NCI-H345 (cell line): ENCODE measurements around the gene GNPTAB.
A peak's percentile ranks its signal among the peaks of the same experiment; 100 is the strongest.

Experiments used
- DNase-seq: peaks from one replicate; lab custom pipeline; 2025; lab: John Stamatoyannopoulos, UW

Gene GNPTAB

DNA sequence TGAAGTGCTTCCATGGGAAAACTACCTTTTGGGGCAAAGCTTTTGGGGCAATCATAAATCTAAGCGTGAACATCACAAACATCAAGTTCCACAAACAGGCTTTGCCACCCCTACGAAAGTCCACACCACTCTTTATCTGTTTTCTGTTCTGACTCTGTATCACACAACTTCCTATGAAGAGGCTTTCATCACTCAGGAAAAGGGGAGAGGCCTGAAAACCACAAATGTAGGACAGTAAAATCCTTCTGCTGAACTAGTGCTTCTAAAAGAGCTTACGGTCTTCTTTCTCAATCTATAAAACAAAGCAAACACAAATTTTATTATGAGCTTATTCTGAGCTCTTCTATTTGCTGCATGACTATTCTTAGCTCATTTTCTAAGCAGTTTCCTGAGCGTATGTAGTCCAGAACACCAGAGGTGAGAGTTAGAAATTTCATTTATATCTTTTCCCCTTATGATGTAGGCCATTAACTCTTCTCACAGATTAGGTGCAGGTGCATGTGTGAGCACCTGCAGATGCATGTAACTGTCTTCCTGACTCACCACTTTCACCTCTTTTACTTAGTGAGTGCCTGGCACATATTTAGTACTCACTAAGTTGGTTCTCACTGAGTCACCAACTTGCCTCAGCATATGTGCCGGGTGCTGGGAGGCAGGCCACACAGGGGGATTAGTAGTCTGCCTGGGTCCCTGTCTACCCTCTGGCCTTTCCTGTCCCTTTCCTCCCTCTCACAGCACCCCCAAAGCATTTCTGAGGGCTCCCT, 58.6 kb downstream of the GNPTAB start:
- no peak for DNase-seq

GRCh38 chr12:101769865-101770264, 60.9 kb downstream of the GNPTAB start:
- no peak for DNase-seq

- no peak for DNase-seq
These were observed 62.0 kb downstream of the GNPTAB start for GRCh38 chr12:101768781-101769180.

GRCh38 chr12:101767537-101767936, 63.2 kb downstream of the GNPTAB start:
- no peak for DNase-seq

DNA sequence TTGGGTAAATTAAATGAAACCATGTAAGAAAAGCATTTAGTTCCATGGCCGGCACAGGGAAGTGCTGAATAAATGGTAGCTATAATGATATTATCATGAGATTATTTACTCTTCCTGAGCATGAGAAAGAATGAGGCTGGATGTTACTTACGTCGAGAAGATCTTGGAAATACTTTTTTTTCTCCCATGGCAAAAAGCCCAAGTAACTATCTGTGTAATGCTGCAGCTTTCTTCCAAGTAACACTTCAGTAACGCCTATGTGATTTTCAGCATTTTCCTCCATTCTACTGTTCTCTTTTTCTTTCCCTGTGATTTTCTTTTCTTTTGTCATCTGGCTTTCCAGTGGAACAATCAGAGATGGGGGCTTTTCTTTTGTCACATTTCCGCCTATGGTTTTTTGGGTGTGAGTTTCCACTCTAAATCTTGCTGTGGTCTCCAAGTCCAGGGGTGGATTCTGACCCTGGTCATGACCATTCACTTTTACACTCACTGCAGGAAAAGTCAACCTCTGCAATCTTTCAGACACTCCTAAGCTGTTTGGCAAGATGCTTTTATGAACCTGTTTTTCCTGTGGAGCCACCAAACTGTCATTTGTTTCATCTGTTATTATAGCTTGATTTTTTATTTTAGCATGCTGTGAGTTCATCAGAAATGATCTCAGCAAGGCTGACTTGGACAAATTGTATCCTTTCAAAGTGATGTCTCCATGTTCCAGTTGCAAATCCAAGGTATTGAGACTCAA, 66.5 kb downstream of the GNPTAB start:
- no peak for DNase-seq

DNA sequence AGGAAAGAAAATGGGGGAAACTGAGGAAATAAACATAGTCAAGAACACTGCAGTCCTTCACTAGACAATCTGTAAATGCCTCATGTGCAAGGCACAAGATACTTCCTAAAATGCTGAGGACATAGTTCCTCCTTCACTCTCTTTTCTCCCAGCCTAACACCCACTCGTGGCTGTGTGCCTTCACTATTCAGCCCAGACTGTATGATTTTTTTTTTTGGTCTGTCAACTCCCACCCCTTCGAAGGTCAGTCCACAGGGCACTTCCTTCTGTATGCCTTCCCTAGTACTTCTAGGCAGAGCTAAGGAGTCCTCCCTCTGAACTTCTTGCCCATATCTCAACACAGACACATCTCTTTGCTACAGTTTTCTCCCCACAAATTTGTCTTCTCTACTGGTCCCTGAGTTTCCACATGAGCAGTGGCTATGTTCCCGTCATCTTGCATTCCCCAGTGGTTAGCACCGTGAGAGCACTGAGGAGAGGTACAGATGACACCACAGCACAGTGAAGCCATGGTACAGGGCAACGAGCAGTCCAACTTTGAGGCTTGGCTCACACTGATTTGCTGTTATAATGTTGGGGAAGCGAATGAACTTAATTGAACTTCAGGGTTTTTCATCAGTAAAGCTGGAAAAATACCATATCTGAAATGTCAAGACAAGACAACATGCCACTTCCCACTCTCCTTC, 67.4 kb downstream of the GNPTAB start:
- no peak for DNase-seq

DNA sequence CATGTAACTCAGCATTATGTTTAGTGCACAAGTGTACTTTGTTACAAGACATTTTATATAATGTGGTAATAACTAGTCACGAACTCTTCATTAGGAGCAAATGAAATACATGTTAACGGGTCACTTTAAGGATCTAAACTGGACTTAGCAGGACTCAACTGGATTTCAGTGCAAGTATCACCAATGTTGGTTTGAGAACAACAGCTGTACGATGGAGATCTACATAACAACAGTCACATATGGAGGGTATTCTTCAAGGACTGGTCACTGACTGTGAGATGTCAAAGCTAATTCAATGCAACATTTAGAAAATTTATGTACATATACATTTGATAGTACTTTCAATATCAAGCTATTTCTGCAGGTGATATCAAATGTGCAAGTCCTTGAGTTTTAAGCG, 69.0 kb downstream of the GNPTAB start:
- DNase-seq, result no peak

GRCh38 chr12:101761350-101761749, 69.4 kb downstream of the GNPTAB start:
- DNase-seq, result no peak

DNA sequence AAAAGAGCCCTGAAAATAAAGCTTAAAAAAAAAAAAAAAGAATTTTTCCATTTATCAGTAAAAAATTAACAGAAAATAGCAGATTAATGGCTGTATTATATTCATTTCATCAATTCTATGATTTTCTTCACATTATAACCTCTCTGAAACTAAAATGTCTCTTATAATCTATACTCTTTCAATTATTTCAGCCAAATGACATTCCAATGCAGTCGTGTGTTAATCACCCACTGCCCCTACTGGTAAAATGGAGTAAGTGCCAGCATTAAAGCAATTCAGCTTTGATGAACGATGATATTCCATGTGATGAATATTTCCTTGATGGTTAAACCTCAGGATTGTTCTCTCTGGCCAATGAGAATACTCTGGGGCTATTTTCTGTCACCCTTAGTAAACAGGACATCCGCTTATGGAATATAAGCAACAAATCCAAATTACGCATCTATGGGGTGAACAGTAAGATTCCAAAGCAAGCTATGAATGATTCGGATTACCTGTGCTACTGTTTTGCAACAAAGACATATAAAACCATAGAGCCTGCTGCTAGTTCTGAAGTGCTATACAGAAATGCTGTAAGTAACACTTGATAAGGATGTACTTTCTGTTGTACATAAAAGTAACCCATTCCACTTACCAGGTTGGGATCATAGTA, 71.2 kb downstream of the GNPTAB start:
- DNase-seq, result peak; percentile 43

DNA sequence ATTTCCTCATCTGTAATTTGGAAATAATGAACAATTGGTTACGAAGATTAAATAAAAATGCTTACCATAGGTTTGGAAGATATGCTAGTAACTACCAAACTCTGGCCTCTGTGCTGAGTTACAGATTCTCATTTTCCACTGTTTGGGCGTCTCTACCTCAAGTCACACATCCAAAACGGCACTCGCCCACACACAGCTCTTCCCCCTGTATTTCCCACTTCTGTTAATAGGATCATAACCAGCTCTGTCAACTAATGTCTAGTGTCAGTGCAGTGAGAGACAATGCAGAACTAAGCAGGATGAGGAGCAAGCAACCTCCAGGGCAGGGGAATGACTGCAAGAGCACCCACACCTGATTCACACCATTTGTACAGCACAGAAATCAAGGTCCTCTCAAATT, 80.6 kb downstream of the GNPTAB start:
- DNase-seq, result no peak

- no peak for DNase-seq
These were observed 81.1 kb downstream of the GNPTAB start for GRCh38 chr12:101749657-101750056.

GRCh38 chr12:101748907-101749306, 81.9 kb downstream of the GNPTAB start:
- DNase-seq, result no peak

DNA sequence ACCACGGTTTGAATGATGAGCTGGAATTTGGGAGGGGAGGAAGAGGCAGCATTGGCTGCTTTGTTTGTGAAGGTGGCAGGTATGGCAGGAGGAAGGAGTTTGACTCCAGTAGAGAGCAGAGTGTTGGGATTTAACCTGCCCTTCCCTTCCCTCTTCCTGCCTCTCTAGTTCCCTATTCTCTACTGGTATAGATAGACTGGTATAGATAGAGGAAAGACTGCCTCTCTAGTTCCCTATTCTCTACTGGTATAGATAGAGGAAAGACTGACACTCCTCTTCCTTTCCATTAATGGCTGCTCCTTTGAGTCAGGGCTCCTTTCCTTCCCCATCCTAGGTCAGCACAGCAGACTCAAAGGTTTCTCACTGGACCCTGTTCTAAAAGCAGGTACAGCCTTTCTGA, 83.1 kb downstream of the GNPTAB start:
- DNase-seq, result no peak

- DNase-seq, result no peak
These were observed 84.1 kb downstream of the GNPTAB start for GRCh38 chr12:101746661-101747060.

- no peak for DNase-seq
These were observed 84.6 kb downstream of the GNPTAB start for GRCh38 chr12:101746196-101746595.

DNA sequence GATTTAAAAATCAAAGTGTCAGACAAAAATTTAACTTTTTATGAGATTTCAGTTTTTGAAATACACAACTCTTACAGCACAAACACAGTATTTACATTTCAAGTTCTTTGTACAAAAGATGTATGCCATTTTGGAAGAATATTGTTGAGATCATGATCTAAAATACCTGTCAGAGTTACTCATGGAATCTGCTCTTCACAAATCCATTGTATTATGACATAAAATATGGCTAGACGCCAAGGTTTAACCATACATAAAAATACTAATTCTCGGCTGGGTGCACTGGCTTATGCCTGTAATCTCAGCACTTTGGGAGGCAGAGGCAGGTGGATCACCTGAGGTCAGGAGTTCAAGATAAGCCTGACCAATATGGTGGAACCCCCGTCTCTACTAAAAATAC, 85.3 kb downstream of the GNPTAB start:
- no peak for DNase-seq

DNA sequence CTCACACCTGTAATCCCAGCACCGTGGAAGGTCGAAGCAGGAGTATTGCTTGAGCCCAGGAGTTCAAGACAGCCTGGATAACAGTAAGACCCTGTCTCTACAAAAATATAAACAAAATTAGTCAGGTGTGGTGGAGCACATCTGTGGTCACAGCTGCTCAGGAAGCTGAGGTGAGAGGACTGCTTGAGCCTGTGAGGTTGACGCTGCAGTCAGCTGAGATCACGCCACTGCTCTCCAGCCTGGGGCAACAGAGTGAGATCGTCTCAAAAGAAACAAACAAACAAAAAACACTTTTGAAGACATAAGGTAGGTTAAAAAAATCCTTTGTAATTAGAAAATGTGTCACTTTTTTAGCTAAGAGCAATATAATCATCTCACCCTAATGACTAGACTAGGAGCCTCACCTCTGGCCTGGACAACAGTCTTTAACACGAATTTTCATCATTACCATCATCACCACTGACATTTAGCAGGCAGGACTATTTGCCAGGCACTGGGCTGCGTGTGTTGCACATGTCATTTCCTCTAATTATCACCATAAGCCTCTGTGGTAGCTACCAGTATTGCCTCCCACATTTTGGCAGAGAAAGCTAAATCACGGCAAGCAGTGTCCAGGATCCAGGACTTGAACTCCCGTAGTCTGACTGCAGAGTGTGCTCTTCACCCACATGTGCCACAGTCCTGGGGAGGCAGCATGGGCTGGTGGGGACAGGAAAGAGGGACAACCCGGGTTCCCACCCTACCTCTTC, 86.9 kb downstream of the GNPTAB start:
- DNase-seq, result no peak

GRCh38 chr12:101743242-101743641, 87.5 kb downstream of the GNPTAB start:
- DNase-seq, result no peak

- no peak for DNase-seq
These were observed 89.8 kb downstream of the GNPTAB start for GRCh38 chr12:101740980-101741379.

GRCh38 chr12:101740566-101740965, 90.2 kb downstream of the GNPTAB start:
- DNase-seq, result no peak

GRCh38 chr12:101738920-101739665, 91.7 kb downstream of the GNPTAB start, which contains the start of gene SYCP3:
SYCP3 (minus strand) TSS chr12:101739462; CDS start chr12:101737935, 1,527 bp downstream.
- no peak for DNase-seq
